Measurements from ENCODE around the gene FEM1C. TPM values are rescaled to one million over a fixed set of nuclear protein-coding genes. Genes with fewer than 3 reads are reported as not detected.

Gene FEM1C
- polyA plus RNA-seq, 1 donor (not counting 4 experiments of a cell fraction or from before 2014, with no cell fraction given) = 11.9 TPM

DNA sequence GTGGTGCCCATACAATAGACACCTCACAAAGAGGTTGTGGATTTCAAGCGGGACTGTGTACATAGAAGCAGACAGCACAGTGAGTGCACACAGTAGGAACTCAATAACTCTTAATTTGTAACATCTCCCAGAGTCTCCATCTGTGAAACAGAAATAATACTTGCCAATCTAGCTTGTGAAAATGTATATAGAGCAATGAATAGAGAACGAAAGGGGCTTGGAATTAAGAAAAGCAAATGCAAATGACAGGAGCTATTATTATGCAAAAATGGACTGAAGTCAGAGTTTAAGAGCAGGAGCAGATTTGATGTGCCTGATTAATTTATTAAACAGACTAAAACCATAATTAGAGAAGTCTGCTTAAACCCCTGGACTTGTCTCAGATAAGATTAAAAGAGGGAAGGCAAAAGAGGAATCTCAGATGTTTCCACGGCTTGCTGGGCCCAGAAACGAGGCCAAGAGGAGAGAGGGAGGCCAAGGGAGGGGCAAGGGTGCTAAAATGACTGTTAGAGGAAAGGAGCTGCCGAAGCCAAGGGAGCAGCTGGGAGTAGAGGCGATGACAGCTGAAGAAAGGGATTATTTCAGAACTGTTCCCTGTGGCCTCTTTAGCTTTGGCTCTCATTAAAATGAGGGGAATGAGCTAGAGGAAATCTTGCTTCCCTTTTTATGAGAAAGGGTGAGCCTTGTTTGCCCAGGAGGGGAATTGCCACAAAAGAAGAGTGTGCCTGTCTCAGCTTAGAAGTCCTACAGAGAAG is 72.1 kb downstream of the FEM1C start:
- no peak overlapping the region for H3K4me3 ChIP-seq (ENCODE audit: control insufficient read depth in 2 of 3, extremely low read depth in 1 of 3, insufficient read depth in 2 of 3, low read depth in 1 of 3, low read length in 3 of 3)
- no peaks in the 10 kb centered on the region for H3K9me3 ChIP-seq (ENCODE audit: control insufficient read depth, low read depth, low read length)
- H2AFZ ChIP-seq (ENCODE audit: control insufficient read depth, low read length) = no peak overlapping the region
- no peak overlapping the region for H3K27ac ChIP-seq (ENCODE audit: control insufficient read depth, insufficient read depth, low read length)
- no peak for TF ChIP-seq EZH2 (IDR thresholded peaks at IDR 0.05; ENCODE audit: low read length)
- TF ChIP-seq, protein P1, sequence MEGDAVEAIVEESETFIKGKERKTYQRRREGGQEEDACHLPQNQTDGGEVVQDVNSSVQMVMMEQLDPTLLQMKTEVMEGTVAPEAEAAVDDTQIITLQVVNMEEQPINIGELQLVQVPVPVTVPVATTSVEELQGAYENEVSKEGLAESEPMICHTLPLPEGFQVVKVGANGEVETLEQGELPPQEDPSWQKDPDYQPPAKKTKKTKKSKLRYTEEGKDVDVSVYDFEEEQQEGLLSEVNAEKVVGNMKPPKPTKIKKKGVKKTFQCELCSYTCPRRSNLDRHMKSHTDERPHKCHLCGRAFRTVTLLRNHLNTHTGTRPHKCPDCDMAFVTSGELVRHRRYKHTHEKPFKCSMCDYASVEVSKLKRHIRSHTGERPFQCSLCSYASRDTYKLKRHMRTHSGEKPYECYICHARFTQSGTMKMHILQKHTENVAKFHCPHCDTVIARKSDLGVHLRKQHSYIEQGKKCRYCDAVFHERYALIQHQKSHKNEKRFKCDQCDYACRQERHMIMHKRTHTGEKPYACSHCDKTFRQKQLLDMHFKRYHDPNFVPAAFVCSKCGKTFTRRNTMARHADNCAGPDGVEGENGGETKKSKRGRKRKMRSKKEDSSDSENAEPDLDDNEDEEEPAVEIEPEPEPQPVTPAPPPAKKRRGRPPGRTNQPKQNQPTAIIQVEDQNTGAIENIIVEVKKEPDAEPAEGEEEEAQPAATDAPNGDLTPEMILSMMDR (optimal IDR thresholded peaks at IDR 0.05 in 1 of 3, IDR thresholded peaks at IDR 0.05 in 1 of 3, conservative IDR thresholded peaks at IDR 0.05 in 1 of 3; ENCODE audit: extremely low read depth in 1 of 3, insufficient read depth in 2 of 3, low read length in 3 of 3) = no peak
- H3K9ac ChIP-seq (ENCODE audit: control insufficient read depth, extremely low read depth, insufficient read depth, low read length) = no peak overlapping the region
- H3K9me1 ChIP-seq (ENCODE audit: control insufficient read depth, extremely low read depth, insufficient read depth, low read length) = no peaks in the 10 kb centered on the region
- dilution Hi-C loops (cut with MboI; ENCODE audit: extremely low pct_ligation_motif_present, low sequenced_read_pairs) = no loop called here
- no peak overlapping the region for H3K4me2 ChIP-seq (ENCODE audit: control insufficient read depth, extremely low read depth, insufficient read depth, low read depth, low read length)
- FAIRE-seq = no peak
- no peaks in the 10 kb centered on the region for H3K27me3 ChIP-seq (ENCODE audit: control insufficient read depth, extremely low read depth, insufficient read depth, low read length)
- H4K20me1 ChIP-seq (ENCODE audit: control insufficient read depth, extremely low read depth, insufficient read depth, low read length) = no peaks in the 10 kb centered on the region
- no peaks in the 10 kb centered on the region for H3K4me1 ChIP-seq (ENCODE audit: control insufficient read depth, extremely low read depth, insufficient read depth, low read length)
- H3K79me2 ChIP-seq (ENCODE audit: control insufficient read depth, insufficient read depth, low read length) = no peaks in the 10 kb centered on the region
- no peak for DNase-seq (ENCODE audit: low read depth, low spot score)
- no peaks in the 10 kb centered on the region for H3K36me3 ChIP-seq (ENCODE audit: control insufficient read depth in 2 of 2, extremely low read depth in 1 of 2, insufficient read depth in 2 of 2, low read length in 2 of 2)

DNA sequence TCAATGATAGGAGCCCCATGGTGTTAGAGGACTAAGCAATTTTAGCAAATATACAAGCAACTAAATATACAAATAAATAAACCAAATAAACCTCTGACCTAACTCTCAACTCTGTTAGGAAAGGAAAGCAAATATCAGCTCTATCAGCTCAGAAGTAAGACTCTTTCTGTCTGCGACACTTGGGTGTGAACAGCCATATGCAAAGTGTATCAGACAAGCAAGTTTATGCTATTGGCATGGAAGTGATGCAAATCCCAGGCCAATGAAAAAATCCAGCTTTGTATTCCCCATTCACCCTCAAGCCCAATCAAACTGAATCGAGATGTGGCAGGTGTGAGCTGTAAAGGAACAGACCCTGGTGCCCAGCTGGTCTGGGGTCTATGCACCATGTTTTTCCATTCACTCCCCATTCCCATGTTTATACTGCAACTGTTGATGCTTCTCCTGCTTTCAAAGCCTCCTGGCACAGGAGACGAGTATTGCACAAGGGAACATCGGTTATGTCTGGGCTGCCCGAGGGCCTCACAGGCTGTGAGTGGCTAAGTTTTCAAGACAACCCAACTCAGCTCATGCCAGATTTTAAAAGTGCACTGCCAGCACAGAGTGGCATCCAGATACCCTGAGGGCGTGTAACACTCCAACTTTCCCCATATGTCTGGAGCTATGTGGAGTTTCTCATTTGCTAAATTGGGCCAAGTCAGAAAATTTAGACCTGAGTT is 73.1 kb downstream of the FEM1C start:
- H3K9ac ChIP-seq (ENCODE audit: control insufficient read depth, extremely low read depth, insufficient read depth, low read length) = no peak overlapping the region
- H3K4me3 ChIP-seq (ENCODE audit: control insufficient read depth in 2 of 3, extremely low read depth in 1 of 3, insufficient read depth in 2 of 3, low read depth in 1 of 3, low read length in 3 of 3) = no peak overlapping the region
- no peaks in the 10 kb centered on the region for H3K79me2 ChIP-seq (ENCODE audit: control insufficient read depth, insufficient read depth, low read length)
- DNase-seq (ENCODE audit: low read depth, low spot score) (no peak), FAIRE-seq (peak; percentile 17)
- H3K9me1 ChIP-seq (ENCODE audit: control insufficient read depth, extremely low read depth, insufficient read depth, low read length) = no peaks in the 10 kb centered on the region
- H3K27ac ChIP-seq (ENCODE audit: control insufficient read depth, insufficient read depth, low read length) = no peak overlapping the region
- no peak for TF ChIP-seq EZH2 (IDR thresholded peaks at IDR 0.05; ENCODE audit: low read length)
- TF ChIP-seq, protein P1 (optimal IDR thresholded peaks at IDR 0.05 in 1 of 3, IDR thresholded peaks at IDR 0.05 in 1 of 3, conservative IDR thresholded peaks at IDR 0.05 in 1 of 3; ENCODE audit: extremely low read depth in 1 of 3, insufficient read depth in 2 of 3, low read length in 3 of 3) = no peak
- H3K27me3 ChIP-seq (ENCODE audit: control insufficient read depth, extremely low read depth, insufficient read depth, low read length) = no peaks in the 10 kb centered on the region
- no peak overlapping the region for H2AFZ ChIP-seq (ENCODE audit: control insufficient read depth, low read length)
- H3K36me3 ChIP-seq (ENCODE audit: control insufficient read depth in 2 of 2, extremely low read depth in 1 of 2, insufficient read depth in 2 of 2, low read length in 2 of 2) = no peaks in the 10 kb centered on the region
- H3K4me2 ChIP-seq (ENCODE audit: control insufficient read depth, extremely low read depth, insufficient read depth, low read depth, low read length) = no peak overlapping the region
- H3K9me3 ChIP-seq (ENCODE audit: control insufficient read depth, low read depth, low read length) = no peaks in the 10 kb centered on the region
- no peaks in the 10 kb centered on the region for H4K20me1 ChIP-seq (ENCODE audit: control insufficient read depth, extremely low read depth, insufficient read depth, low read length)
- no peaks in the 10 kb centered on the region for H3K4me1 ChIP-seq (ENCODE audit: control insufficient read depth, extremely low read depth, insufficient read depth, low read length)
- dilution Hi-C loops (cut with MboI; ENCODE audit: extremely low pct_ligation_motif_present, low sequenced_read_pairs) = no loop called here
